Activated CD8-positive, alpha-beta memory T cell treated with anti-CD3 and anti-CD28 coated beads for 1 hour (primary cell): ENCODE data around the gene SAP130.

Source experiments
- DNase-seq, 2 donors: peaks; one replicate each; pipeline ENCODE4 v3.0.0-alpha.2; 2020; ENCODE audit warnings: low read depth in 1 of 2; ENCODE audit errors: extremely low read depth in 1 of 2

SAP130 gene

DNA sequence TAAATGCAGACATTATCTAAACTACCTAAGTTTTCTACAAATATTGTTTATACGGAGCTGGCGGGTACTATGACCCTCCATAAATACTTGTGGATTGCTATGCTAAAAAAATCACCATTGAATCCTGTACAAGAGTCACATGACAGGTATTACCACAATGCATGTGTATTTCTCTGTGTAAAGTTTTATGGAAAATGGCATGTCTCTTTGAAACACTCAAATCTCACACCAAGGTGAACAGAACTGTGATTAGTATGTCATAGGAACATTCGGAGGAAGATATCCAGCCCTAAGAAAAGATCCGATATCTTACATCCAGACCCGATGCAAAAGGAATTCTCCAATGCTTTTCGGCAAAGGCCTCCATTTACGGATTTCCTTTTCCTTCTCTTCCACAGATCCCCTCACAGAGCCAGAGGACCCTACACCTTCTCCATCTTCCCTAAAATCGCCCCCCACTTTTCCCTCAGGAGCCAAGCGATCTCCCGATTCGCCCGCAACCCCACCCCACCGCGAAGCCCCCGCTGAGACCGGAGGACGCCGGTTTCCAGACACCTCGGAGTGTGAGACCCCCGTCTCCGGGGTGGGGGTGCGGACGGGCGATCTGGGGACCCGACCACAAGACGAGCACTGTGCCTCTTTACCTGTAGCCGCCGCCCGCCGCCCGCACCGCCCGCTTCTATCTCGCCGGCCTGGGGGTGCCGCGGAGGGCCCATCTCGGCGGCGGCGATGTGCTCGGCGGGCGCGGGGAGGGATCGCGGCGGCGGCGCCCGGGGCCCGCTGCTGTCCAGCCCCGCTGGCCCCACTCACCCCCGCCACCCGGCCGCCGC lies 1.2 kb downstream of the SAP130 start:
- DNase-seq, result no peak

DNA sequence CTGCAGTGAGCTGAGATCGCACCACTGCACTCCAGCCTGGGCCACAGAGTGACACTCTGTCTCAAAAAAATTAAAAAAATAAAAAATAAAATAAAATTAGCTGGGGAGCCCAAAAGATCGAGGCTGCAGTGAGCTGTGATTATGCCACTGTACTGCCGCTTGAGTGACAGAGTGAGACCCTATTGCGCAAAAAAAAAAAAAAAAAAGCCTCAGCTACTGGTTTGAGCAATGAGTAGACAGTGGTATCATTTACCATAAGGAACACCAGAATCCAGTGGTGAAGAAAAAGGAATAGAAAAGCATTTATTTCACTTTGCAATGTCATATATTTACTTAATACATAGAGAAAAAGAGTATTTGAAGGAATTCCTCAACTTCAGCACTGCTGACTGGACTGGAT lies 3.0 kb downstream of the SAP130 start:
- no peak for DNase-seq

DNA sequence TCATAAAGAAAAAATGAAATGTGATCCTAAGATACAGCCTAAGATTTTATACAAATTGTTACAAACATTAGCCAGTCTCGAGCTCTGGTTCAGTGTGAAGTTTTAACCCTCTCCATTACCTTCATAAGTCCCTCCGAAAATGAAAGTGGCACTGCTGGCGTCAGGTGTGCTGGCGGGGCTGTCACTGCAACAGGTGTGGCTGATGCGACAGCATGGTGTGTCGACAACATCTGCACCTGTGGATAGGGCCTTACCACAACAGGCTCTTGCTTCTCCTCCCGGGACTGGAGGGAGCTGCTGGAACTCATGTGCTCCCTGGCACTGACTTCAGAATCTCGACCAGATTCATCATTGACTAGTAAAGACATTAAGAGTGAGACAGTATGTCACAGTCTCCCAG lies 10.3 kb downstream of the SAP130 start:
- DNase-seq, result no peak

- DNase-seq, result no peak
Observed at GRCh38 chr2:128016620-128017019, 11.2 kb downstream of the SAP130 start.

DNA sequence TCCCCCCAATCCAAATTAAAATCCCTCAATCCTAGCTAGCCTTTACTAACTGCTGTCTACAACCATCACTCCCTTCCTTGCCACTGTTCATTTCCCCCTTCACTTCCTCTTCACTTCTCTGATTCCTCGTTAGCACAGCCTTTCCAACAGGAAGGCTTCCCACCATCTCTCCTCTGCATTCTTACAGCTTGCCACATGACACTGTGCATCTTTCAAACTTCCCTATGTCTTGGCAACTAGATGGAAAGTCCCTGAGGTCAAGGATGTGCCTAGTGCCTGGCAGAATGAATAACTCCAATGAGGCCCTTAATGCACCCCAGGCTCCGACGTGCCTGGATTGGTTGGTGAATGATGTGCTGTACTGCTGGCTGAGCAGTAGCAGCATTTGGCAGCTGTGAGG lies 15.2 kb downstream of the SAP130 start:
- DNase-seq, result no peak

- no peak for DNase-seq
Observed at GRCh38 chr2:128008074-128008672, 19.7 kb downstream of the SAP130 start.

DNA sequence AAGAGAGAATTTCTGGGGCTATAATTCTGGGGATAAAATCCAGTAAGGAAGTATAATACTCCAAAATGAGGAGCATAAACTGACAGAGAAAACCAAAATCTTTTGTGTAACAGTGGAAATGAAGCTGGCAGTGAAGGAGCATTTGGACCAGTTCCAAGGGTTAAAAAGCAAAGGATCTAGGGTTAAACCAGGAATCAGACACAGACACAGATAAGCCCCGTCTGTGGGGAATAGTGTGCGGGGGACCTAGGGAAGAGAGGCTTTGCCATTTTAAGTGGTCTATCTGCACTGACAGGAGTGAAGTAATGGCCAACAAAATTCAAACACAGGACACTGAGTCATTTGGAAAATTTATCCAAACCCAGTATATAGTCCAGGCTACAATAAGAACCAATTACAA lies 23.4 kb downstream of the SAP130 start:
- DNase-seq, result no peak

GRCh38 chr2:128003463-128003862 lies 24.4 kb downstream of the SAP130 start:
- no peak for DNase-seq

DNA sequence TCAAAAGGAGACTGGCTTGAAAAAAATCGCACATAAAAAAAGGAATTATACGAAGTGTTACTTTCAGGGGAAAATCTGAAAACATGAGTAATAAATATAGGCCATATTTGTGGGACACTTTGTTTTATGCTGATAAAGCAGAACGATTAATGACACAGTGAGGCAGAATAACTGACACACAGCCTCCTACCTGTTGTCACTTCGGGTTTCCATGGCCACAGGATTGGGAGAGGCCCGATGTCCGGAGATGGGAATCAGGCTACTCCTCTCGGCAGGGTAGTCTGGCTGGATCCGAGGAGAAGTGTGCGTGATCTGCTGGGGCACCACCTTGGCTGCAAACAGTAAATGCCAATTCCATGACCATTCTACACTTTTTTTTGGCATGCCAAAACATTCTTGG lies 31.7 kb downstream of the SAP130 start:
- DNase-seq, result no peak

GRCh38 chr2:127995725-127996124 lies 32.1 kb downstream of the SAP130 start:
- no peak for DNase-seq

DNA sequence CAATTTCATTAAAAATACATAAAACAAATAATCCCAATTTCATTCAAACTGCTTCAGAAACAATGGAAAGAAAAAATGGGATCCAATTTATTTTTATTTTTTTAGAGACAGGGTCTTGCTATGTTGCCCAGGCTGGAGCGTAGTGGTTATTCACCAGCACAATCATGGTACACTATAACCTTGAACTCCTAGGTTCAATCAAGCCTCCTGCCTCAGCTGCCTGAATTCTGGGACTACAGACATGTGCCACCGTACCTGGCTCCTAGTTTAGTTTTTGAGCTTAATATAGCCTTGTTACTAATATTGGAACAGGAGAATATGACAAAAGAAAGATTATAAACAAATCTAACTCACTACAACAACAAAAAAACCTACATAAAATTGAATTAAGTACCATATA lies 34.2 kb downstream of the SAP130 start:
- no peak for DNase-seq

- DNase-seq, result no peak
Observed at GRCh38 chr2:127991742-127992141, 36.1 kb downstream of the SAP130 start.

- DNase-seq, result no peak
Observed at GRCh38 chr2:127986548-127987079, 41.2 kb downstream of the SAP130 start.

DNA sequence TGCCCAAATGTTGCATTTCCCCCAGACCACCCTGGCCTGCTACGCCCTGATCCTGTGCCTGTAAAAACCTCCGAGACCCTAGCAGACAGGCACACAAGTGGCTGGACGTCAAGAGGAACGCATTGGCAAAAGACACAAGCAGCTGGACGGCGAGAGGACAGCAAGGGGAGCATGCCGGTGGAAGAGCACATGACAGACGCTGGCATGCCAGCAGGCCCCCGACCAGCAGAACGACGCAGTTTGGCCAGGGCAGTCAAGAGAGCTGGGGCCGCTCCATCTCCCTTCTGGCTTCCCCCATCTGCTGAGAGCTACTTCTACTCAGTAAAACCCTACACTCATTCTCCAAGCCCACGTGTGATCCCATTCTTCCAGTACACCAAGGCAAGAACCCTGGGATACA lies 42.1 kb downstream of the SAP130 start:
- no peak for DNase-seq

GRCh38 chr2:127985026-127985734 lies 42.7 kb downstream of the SAP130 start:
- no peak for DNase-seq

DNA sequence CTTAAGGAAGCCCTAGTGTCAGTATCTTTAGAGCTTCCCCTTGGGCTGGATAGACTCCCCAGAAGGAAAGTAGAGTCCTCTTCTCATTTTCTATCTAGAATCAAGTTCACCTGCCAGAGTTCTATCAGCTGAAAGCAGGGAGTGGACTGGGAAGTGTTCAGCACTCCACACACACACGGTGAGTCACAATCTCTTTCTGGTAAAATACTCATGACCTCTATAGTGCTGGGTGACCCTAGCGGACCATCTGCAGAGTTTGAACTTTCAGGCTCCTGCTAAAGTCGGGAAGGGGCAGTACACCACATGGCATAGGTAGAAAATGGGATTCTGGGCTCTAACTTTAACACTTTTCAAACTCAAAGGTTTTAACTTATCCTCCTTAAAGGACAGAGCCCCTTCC lies 43.3 kb downstream of the SAP130 start:
- no peak for DNase-seq

- no peak for DNase-seq
Observed at GRCh38 chr2:127969446-127969845, 58.4 kb downstream of the SAP130 start.

- DNase-seq, result no peak
Observed at GRCh38 chr2:127968610-127969339, 59.1 kb downstream of the SAP130 start.

GRCh38 chr2:127961729-127962128 lies 66.1 kb downstream of the SAP130 start:
- DNase-seq, result no peak

GRCh38 chr2:127957240-127957639 lies 70.6 kb downstream of the SAP130 start:
- DNase-seq, result no peak

GRCh38 chr2:127954857-127955256 lies 73.0 kb downstream of the SAP130 start:
- DNase-seq, result no peak
